Activated B cell treated with CpG ODN at 0.5 μM for 24 hours (primary cell): ENCODE data around the gene TRIM15. TPM values are rescaled to one million over a fixed set of nuclear protein-coding genes. Genes with fewer than 3 reads are reported as not detected.

ENCODE experiments used
- ATAC-seq: fragments of 200-7000 bp; cut with Tn5 transposase; one replicate; pipeline ENCODE4 v1.10.0; 2021; ENCODE audit warnings: low read depth, mild to moderate bottlenecking, moderate library complexity
- CTCF ChIA-PET: fragments of 350-600 bp; sonication (Branson Sonifier 250); formaldehyde crosslinking; loops from one replicate; lab custom pipeline; 2021; ENCODE audit warnings: antibody characterized with exemption; lab: Charles Lee
- POLR2A ChIA-PET: fragments of 350-600 bp; sonication (Branson Sonifier 250); formaldehyde crosslinking; loops from one replicate; lab custom pipeline; 2021; ENCODE audit warnings: antibody characterized with exemption; lab: Charles Lee
- DNase-seq: peaks from one replicate; pipeline ENCODE4 v3.0.0; 2022
- H3K27ac Mint-ChIP-seq: one replicate; pipeline ENCODE4 v1.8.0; 2020; ENCODE audit warnings: mixed read lengths
- H3K27me3 Mint-ChIP-seq: one replicate; pipeline ENCODE4 v1.8.0; 2021; ENCODE audit warnings: mixed read lengths
- H3K36me3 Mint-ChIP-seq: one replicate; pipeline ENCODE4 v1.8.0; 2021; ENCODE audit warnings: low read depth, mixed read lengths
- H3K4me1 Mint-ChIP-seq: one replicate; pipeline ENCODE4 v1.8.0; 2021; ENCODE audit warnings: mixed read lengths
- H3K4me3 Mint-ChIP-seq: one replicate; pipeline ENCODE4 v1.8.0; 2020; ENCODE audit warnings: mild to moderate bottlenecking, mixed read lengths
- H3K9me3 Mint-ChIP-seq: one replicate; pipeline ENCODE4 v1.8.0; 2020; ENCODE audit warnings: mixed read lengths
- CTCF ChIP-seq: fragments of 200-600 bp; IDR thresholded peaks from one replicate; pipeline ENCODE4 v1.8.0; 2022; ENCODE audit warnings: antibody characterized with exemption, mild to moderate bottlenecking
- intact Hi-C: fragments of 100-400 bp; cut with micrococcal nuclease; formaldehyde crosslinking; loops from one replicate; pipeline ENCODE4 v1.15.1; 2024
- total RNA-seq: library from RNA; stranded (reverse); gene quantifications from 2 replicates; pipeline ENCODE4 v1.2.3, GENCODE V29; 2022

Gene TRIM15
- total RNA-seq, 1 donor from 2014 or later = not detected

- CTCF ChIA-PET = no interaction called here
- H3K36me3 Mint-ChIP-seq = no peaks in the 10 kb centered on the region
- H3K27me3 Mint-ChIP-seq = peaks cover 53% of the 10 kb centered on the region
Measured at GRCh38 chr6:30145818-30146217, 17.5 kb upstream of the TRIM15 start.

GRCh38 chr6:30147096-30147495, 16.2 kb upstream of the TRIM15 start:
- H3K27me3 Mint-ChIP-seq = peaks cover 44% of the 10 kb centered on the region
- no peak for TF ChIP-seq CTCF
- no peaks in the 10 kb centered on the region for H3K36me3 Mint-ChIP-seq
- H3K4me3 Mint-ChIP-seq = no peak overlapping the region
- ATAC-seq (no peak), DNase-seq (no peak)
- H3K9me3 Mint-ChIP-seq = no peaks in the 10 kb centered on the region
- no peak overlapping the region for H3K27ac Mint-ChIP-seq
- POLR2A ChIA-PET = no interaction called here
- CTCF ChIA-PET = interaction anchor here (1.3 kb wide), 1 partner anchor 15 kb away, joined by 4 read pairs; no protein-coding TSS in a partner anchor
- intact Hi-C loops = no loop called here
- H3K4me1 Mint-ChIP-seq = no peaks in the 10 kb centered on the region

More at GRCh38 chr6:30145818-30146217, 17.5 kb upstream of the TRIM15 start:
- intact Hi-C loops = no loop called here
- H3K9me3 Mint-ChIP-seq = no peaks in the 10 kb centered on the region
- ATAC-seq (no peak), DNase-seq (no peak)
- POLR2A ChIA-PET = no interaction called here
- no peak overlapping the region for H3K4me3 Mint-ChIP-seq
- no peak for TF ChIP-seq CTCF
- no peak overlapping the region for H3K27ac Mint-ChIP-seq
- no peaks in the 10 kb centered on the region for H3K4me1 Mint-ChIP-seq

GRCh38 chr6:30149234-30149633, 14.1 kb upstream of the TRIM15 start:
- Mint-ChIP-seq H3K36me3 (no peaks in the 10 kb centered on the region), H3K27me3 (peaks cover 46% of the 10 kb centered on the region), H3K4me1 (no peaks in the 10 kb centered on the region), H3K4me3 (no peak overlapping the region), H3K9me3 (no peaks in the 10 kb centered on the region), H3K27ac (no peak overlapping the region)
- no peak for ATAC-seq
- ChIA-PET CTCF (no interaction called here), POLR2A (no interaction called here)
- intact Hi-C loops = no loop called here
- no peak for TF ChIP-seq CTCF
- no peak for DNase-seq

GRCh38 chr6:30149858-30150550, 13.3 kb upstream of the TRIM15 start:
- no peaks in the 10 kb centered on the region for H3K9me3 Mint-ChIP-seq
- no peaks in the 10 kb centered on the region for H3K4me1 Mint-ChIP-seq
- ChIA-PET CTCF (no interaction called here), POLR2A (interaction anchor here (0.6 kb wide), 1 partner anchor 595 kb away, joined by 7 read pairs; no protein-coding TSS in a partner anchor)
- H3K4me3 Mint-ChIP-seq = no peak overlapping the region
- intact Hi-C loops = no loop called here
- TF ChIP-seq CTCF = no peak
- ATAC-seq (no peak), DNase-seq (no peak)
- H3K36me3 Mint-ChIP-seq = no peaks in the 10 kb centered on the region
- H3K27ac Mint-ChIP-seq = no peak overlapping the region
- peaks cover 46% of the 10 kb centered on the region for H3K27me3 Mint-ChIP-seq

- no peak overlapping the region for H3K27ac Mint-ChIP-seq
Measured at GRCh38 chr6:30150671-30151395, 12.5 kb upstream of the TRIM15 start.

More at GRCh38 chr6:30150671-30151395, 12.5 kb upstream of the TRIM15 start:
- DNase-seq (no peak), ATAC-seq (no peak)
- H3K4me1 Mint-ChIP-seq = no peaks in the 10 kb centered on the region
- ChIA-PET POLR2A (no interaction called here), CTCF (interaction anchor here (1.2 kb wide), 1 partner anchor 20 kb away, joined by 5 read pairs; no protein-coding TSS in a partner anchor)
- H3K9me3 Mint-ChIP-seq = no peaks in the 10 kb centered on the region
- H3K4me3 Mint-ChIP-seq = no peak overlapping the region
- H3K27me3 Mint-ChIP-seq = peaks cover 42% of the 10 kb centered on the region
- TF ChIP-seq CTCF = no peak
- H3K36me3 Mint-ChIP-seq = no peaks in the 10 kb centered on the region
- intact Hi-C loops = no loop called here
